Activated naive CD8-positive, alpha-beta T cell treated with anti-CD3 and anti-CD28 coated beads, Interleukin-2, amount 50 U/mL, for 24 hours (primary cell): ENCODE measurements around the gene AK8.
"Not testable (repeated sequence)": the region's sequence is repeated elsewhere in the genome, so short reads cannot be mapped to it uniquely, and the experiment has no call there.

ENCODE experiments used
- ATAC-seq: fragments of 150-1000 bp; cut with Tn5 transposase; one replicate; pipeline ENCODE4 v1.10.0; 2021
- DNase-seq: peaks from one replicate; pipeline ENCODE4 v3.0.0; 2021
- H3K27ac Mint-ChIP-seq: one replicate; pipeline ENCODE4 v1.8.0; 2021; ENCODE audit warnings: mild to moderate bottlenecking, mixed read lengths
- H3K27me3 Mint-ChIP-seq: one replicate; pipeline ENCODE4 v1.8.0; 2021; ENCODE audit warnings: mixed read lengths
- H3K36me3 Mint-ChIP-seq: one replicate; pipeline ENCODE4 v1.8.0; 2021; ENCODE audit warnings: low read depth, mixed read lengths
- H3K4me1 Mint-ChIP-seq: one replicate; pipeline ENCODE4 v1.8.0; 2021; ENCODE audit warnings: mixed read lengths
- H3K4me3 Mint-ChIP-seq: one replicate; pipeline ENCODE4 v1.8.0; 2021; ENCODE audit warnings: mild to moderate bottlenecking, moderate library complexity, mixed read lengths
- H3K9me3 Mint-ChIP-seq: one replicate; pipeline ENCODE4 v1.8.0; 2021; ENCODE audit warnings: mixed read lengths

Gene AK8

GRCh38 chr9:132721661-132722060 lies 156.4 kb downstream of the AK8 start:
- Mint-ChIP-seq H3K27me3 (peaks cover 30% of the 10 kb centered on the region), H3K9me3 (no peaks in the 10 kb centered on the region), H3K27ac (no peak overlapping the region), H3K4me1 (peaks cover 5% of the 10 kb centered on the region), H3K36me3 (no peaks in the 10 kb centered on the region), H3K4me3 (no peak overlapping the region)
- no peak for ATAC-seq
- DNase-seq, result no peak

GRCh38 chr9:132718381-132718928 lies 159.6 kb downstream of the AK8 start:
- ATAC-seq, H3K9me3 Mint-ChIP-seq, H3K27ac Mint-ChIP-seq, H3K4me1 Mint-ChIP-seq, DNase-seq, H3K4me3 Mint-ChIP-seq, H3K36me3 Mint-ChIP-seq: not testable (repeated sequence)
- H3K27me3 Mint-ChIP-seq, result peaks cover 31% of the 10 kb centered on the region

- ATAC-seq, result no peak
- no peaks in the 10 kb centered on the region for H3K36me3 Mint-ChIP-seq
- no peaks in the 10 kb centered on the region for H3K9me3 Mint-ChIP-seq
- peaks cover 30% of the 10 kb centered on the region for H3K27me3 Mint-ChIP-seq
- H3K27ac Mint-ChIP-seq, result no peak overlapping the region
- peaks cover 5% of the 10 kb centered on the region for H3K4me1 Mint-ChIP-seq
- no peak overlapping the region for H3K4me3 Mint-ChIP-seq
- no peak for DNase-seq
Measured at GRCh38 chr9:132717326-132717945, 160.6 kb downstream of the AK8 start.

GRCh38 chr9:132716007-132716406 lies 162.1 kb downstream of the AK8 start:
- Mint-ChIP-seq H3K4me1 (peaks cover 5% of the 10 kb centered on the region), H3K36me3 (no peaks in the 10 kb centered on the region), H3K27me3 (peaks cover 30% of the 10 kb centered on the region), H3K9me3 (no peaks in the 10 kb centered on the region), H3K4me3 (no peak overlapping the region), H3K27ac (no peak overlapping the region)
- no peak for DNase-seq
- ATAC-seq, result no peak

GRCh38 chr9:132712753-132713152 lies 165.3 kb downstream of the AK8 start:
- ATAC-seq, result no peak
- DNase-seq, result no peak
- Mint-ChIP-seq H3K4me3 (no peak overlapping the region), H3K9me3 (no peaks in the 10 kb centered on the region), H3K27me3 (peaks cover 15% of the 10 kb centered on the region), H3K4me1 (no peaks in the 10 kb centered on the region), H3K36me3 (no peaks in the 10 kb centered on the region), H3K27ac (no peak overlapping the region)

- Mint-ChIP-seq H3K4me3 (no peak overlapping the region), H3K27ac (no peak overlapping the region), H3K27me3 (peaks cover 7% of the 10 kb centered on the region), H3K36me3 (no peaks in the 10 kb centered on the region), H3K9me3 (no peaks in the 10 kb centered on the region), H3K4me1 (no peaks in the 10 kb centered on the region)
- no peak for DNase-seq
- no peak for ATAC-seq
Measured at GRCh38 chr9:132711846-132712245, 166.2 kb downstream of the AK8 start.

- not testable (repeated sequence) for H3K4me3 Mint-ChIP-seq, DNase-seq, H3K36me3 Mint-ChIP-seq, H3K27me3 Mint-ChIP-seq, H3K27ac Mint-ChIP-seq, ATAC-seq, H3K9me3 Mint-ChIP-seq, H3K4me1 Mint-ChIP-seq
Measured at GRCh38 chr9:132711152-132711551, 166.9 kb downstream of the AK8 start.

- Mint-ChIP-seq H3K36me3 (no peaks in the 10 kb centered on the region), H3K4me1 (no peaks in the 10 kb centered on the region), H3K9me3 (no peaks in the 10 kb centered on the region), H3K27ac (no peak overlapping the region), H3K27me3 (peaks cover 5% of the 10 kb centered on the region), H3K4me3 (no peak overlapping the region)
- ATAC-seq (no peak), DNase-seq (no peak)
Measured at GRCh38 chr9:132710333-132710732, 167.8 kb downstream of the AK8 start.

- no peaks in the 10 kb centered on the region for H3K9me3 Mint-ChIP-seq
- H3K4me1 Mint-ChIP-seq, result no peaks in the 10 kb centered on the region
- H3K27ac Mint-ChIP-seq, result no peak overlapping the region
- H3K4me3 Mint-ChIP-seq, result no peak overlapping the region
- ATAC-seq, result no peak
- no peak for DNase-seq
- H3K36me3 Mint-ChIP-seq, result no peaks in the 10 kb centered on the region
- H3K27me3 Mint-ChIP-seq, result peaks cover 7% of the 10 kb centered on the region
Measured at GRCh38 chr9:132708769-132709430, 169.2 kb downstream of the AK8 start.

- Mint-ChIP-seq H3K27ac (no peak overlapping the region), H3K9me3 (no peaks in the 10 kb centered on the region), H3K4me1 (no peaks in the 10 kb centered on the region)
Measured at GRCh38 chr9:132708239-132708638, 169.8 kb downstream of the AK8 start.

GRCh38 chr9:132703336-132703735 lies 174.7 kb downstream of the AK8 start:
- H3K27ac Mint-ChIP-seq, result no peak overlapping the region
- no peak for DNase-seq
- H3K36me3 Mint-ChIP-seq, result no peaks in the 10 kb centered on the region
- H3K9me3 Mint-ChIP-seq, result peaks cover 4% of the 10 kb centered on the region
- ATAC-seq, result no peak
- H3K4me3 Mint-ChIP-seq, result no peak overlapping the region
- H3K27me3 Mint-ChIP-seq, result peaks cover 7% of the 10 kb centered on the region
- H3K4me1 Mint-ChIP-seq, result no peaks in the 10 kb centered on the region

More at GRCh38 chr9:132708239-132708638, 169.8 kb downstream of the AK8 start:
- no peak for ATAC-seq
- Mint-ChIP-seq H3K27me3 (peaks cover 4% of the 10 kb centered on the region), H3K36me3 (no peaks in the 10 kb centered on the region), H3K4me3 (no peak overlapping the region)
- no peak for DNase-seq

GRCh38 chr9:132702254-132702653 lies 175.8 kb downstream of the AK8 start:
- Mint-ChIP-seq H3K9me3 (peaks cover 14% of the 10 kb centered on the region), H3K27ac (no peak overlapping the region), H3K27me3 (peaks cover 8% of the 10 kb centered on the region), H3K4me3 (no peak overlapping the region), H3K4me1 (no peaks in the 10 kb centered on the region), H3K36me3 (peaks cover 4% of the 10 kb centered on the region)
- DNase-seq (no peak), ATAC-seq (no peak)

- H3K27ac Mint-ChIP-seq, result no peak overlapping the region
- H3K27me3 Mint-ChIP-seq, result peaks cover 8% of the 10 kb centered on the region
- H3K4me1 Mint-ChIP-seq, result no peaks in the 10 kb centered on the region
- DNase-seq, result no peak
- no peak overlapping the region for H3K4me3 Mint-ChIP-seq
- peaks cover 30% of the 10 kb centered on the region for H3K9me3 Mint-ChIP-seq
- peaks cover 6% of the 10 kb centered on the region for H3K36me3 Mint-ChIP-seq
- ATAC-seq, result no peak
Measured at GRCh38 chr9:132699956-132700355, 178.1 kb downstream of the AK8 start.

GRCh38 chr9:132698989-132699388 lies 179.1 kb downstream of the AK8 start:
- no peak for DNase-seq
- Mint-ChIP-seq H3K27me3 (peaks cover 7% of the 10 kb centered on the region), H3K27ac (no peak overlapping the region), H3K9me3 (peaks cover 39% of the 10 kb centered on the region), H3K4me1 (peaks cover 4% of the 10 kb centered on the region), H3K36me3 (peaks cover 15% of the 10 kb centered on the region), H3K4me3 (no peak overlapping the region)
- ATAC-seq, result no peak

GRCh38 chr9:132697230-132697629 lies 180.9 kb downstream of the AK8 start:
- Mint-ChIP-seq H3K4me3 (no peak overlapping the region), H3K27ac (no peak overlapping the region), H3K36me3 (peaks cover 22% of the 10 kb centered on the region), H3K4me1 (peaks cover 5% of the 10 kb centered on the region), H3K9me3 (peaks cover 41% of the 10 kb centered on the region), H3K27me3 (peaks cover 4% of the 10 kb centered on the region)
- DNase-seq, result no peak
- no peak for ATAC-seq
